Measurements from ENCODE around the gene PRKAR2B. TPM values are rescaled to one million over a fixed set of nuclear protein-coding genes. Genes with fewer than 3 reads are reported as not detected.
A peak's percentile ranks its signal among the peaks of the same experiment; 100 is the strongest.
"Not testable (repeated sequence)": the region's sequence is repeated elsewhere in the genome, so short reads cannot be mapped to it uniquely, and the experiment has no call there.

Gene PRKAR2B
- total RNA-seq, 1 experiment from 2014 or later, result 6.2 TPM

DNA sequence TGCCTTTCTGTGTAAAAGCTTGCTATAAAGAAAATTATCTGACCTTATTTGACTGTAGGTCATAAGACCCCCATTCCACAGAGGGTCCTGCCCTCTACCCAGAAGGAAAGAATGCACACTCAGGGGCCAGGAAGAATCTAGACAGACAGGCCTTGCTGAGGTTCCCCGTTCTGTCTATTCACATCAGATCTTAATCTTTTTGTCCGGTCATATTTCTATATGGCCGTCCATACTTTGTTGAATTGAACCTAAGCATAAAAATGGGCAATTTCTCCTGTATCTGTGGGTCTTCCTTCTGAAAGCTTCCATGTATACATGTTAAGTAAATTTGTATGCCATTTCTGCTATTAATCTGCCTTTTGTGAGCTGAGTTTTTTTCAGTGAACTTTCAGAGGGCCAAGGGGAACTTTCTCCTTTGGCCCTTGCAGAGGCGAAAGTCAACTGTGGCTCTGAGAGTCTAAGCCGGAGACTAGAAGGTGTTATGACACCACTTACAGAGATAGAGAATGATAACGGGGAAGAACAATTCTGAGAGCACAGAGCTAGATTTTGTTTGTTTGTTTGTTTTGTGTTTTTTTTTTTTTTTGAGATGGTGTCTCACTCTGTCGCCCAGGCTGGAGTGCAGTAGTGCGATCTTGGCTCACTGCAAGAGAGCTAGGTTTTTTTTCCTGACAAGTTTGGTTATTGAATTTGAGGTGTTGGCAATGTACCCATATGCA is 11.6 kb upstream of the PRKAR2B start:
- H3K36me3 ChIP-seq, result no peaks in the 10 kb centered on the region
- peaks cover 10% of the 10 kb centered on the region for H3K4me1 ChIP-seq (replicated peaks)
- H3K9me3 ChIP-seq (replicated peaks), result no peaks in the 10 kb centered on the region
- no peaks in the 10 kb centered on the region for H3K27me3 ChIP-seq (replicated peaks)
- no peak overlapping the region for H3K4me3 ChIP-seq
- no peak overlapping the region for H3K27ac ChIP-seq
- no peak for DNase-seq (ENCODE audit: low read depth in 1 of 2, low spot score in 2 of 2)

- Histone ChIP-seq H3K4me3 (no peak overlapping the region), H3K36me3 (no peaks in the 10 kb centered on the region), H3K4me1 (replicated peaks) (peaks cover 10% of the 10 kb centered on the region), H3K27me3 (replicated peaks) (no peaks in the 10 kb centered on the region), H3K9me3 (replicated peaks) (no peaks in the 10 kb centered on the region), H3K27ac (no peak overlapping the region)
- no peak for DNase-seq (ENCODE audit: low read depth in 1 of 2, low spot score in 2 of 2)
Observed at GRCh38 chr7:107034553-107034952, 10.0 kb upstream of the PRKAR2B start.

DNA sequence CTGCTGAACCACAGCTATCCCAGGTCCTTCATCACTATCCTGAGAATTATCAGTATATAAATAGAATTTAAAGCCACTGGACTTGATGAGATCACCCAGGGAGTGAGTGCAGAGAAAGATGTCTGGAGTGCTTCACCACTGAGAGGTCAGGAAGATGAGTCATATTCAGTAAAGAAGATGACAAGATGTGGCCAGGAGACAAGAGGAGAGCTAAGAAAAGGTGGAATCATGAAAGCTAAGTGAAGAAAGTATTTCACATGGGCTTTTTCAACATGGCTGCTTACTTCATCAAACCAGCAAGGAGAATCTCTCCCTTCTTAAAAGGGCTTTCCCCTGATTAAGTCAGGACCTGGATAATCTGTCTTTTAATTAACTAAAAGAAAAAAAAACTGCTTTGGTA is 9.1 kb upstream of the PRKAR2B start:
- no peak overlapping the region for H3K4me3 ChIP-seq
- H3K4me1 ChIP-seq (replicated peaks), result peaks cover 10% of the 10 kb centered on the region
- no peaks in the 10 kb centered on the region for H3K9me3 ChIP-seq (replicated peaks)
- no peaks in the 10 kb centered on the region for H3K36me3 ChIP-seq
- no peak overlapping the region for H3K27ac ChIP-seq
- H3K27me3 ChIP-seq (replicated peaks), result no peaks in the 10 kb centered on the region
- DNase-seq (ENCODE audit: low read depth in 1 of 2, low spot score in 2 of 2), result peak; percentile 39 to 50

GRCh38 chr7:107036535-107036934 is 8.0 kb upstream of the PRKAR2B start:
- DNase-seq (ENCODE audit: low read depth in 1 of 2, low spot score in 2 of 2), result no peak
- H3K27me3 ChIP-seq (replicated peaks), result no peaks in the 10 kb centered on the region
- no peak overlapping the region for H3K27ac ChIP-seq
- peaks cover 10% of the 10 kb centered on the region for H3K4me1 ChIP-seq (replicated peaks)
- no peaks in the 10 kb centered on the region for H3K36me3 ChIP-seq
- H3K9me3 ChIP-seq (replicated peaks), result no peaks in the 10 kb centered on the region
- H3K4me3 ChIP-seq, result no peak overlapping the region

DNA sequence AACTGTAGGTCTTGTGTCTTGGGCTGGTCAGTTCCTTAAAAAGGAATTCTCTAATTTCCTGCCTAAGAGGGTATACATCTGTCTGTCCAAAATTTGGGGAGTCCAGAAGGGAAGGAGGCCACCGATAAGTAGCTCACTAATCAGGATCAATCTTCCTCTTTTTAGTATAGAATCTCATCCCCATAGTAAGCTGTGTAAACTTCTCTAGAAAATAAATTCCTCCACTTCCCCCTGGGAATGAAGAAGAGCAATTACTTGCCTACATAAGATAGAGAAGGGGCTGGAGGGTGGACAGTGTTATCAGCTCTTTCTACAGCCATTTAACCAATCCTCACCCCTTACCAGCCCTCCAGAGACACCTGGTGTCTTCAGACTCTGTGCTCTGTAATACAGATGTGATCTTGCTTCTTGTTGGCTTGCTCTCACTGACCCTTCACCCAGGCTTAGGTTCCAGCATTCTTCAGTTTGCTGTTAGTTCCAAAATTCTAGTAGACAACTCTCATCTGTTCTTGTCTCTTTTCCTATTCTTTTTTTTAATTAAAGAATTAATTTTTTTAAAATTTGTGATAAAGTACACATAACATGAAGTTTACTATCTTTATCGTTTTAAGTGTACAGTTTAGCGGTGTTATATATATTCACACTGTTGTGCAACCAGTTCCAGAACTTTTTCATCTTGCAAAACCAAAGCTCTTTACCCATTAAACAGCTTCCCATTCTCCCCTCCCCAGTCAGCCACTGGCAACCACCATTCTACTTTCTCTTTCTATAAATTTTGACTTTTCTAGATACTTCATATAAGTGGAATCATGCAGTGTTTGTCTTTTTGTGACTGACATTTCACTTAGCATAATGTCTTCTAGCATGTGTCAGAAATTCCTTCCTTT is 6.5 kb upstream of the PRKAR2B start:
- H3K27ac ChIP-seq, result no peak overlapping the region
- H3K36me3 ChIP-seq, result no peaks in the 10 kb centered on the region
- no peak overlapping the region for H3K4me3 ChIP-seq
- H3K9me3 ChIP-seq (replicated peaks), result no peaks in the 10 kb centered on the region
- H3K27me3 ChIP-seq (replicated peaks), result no peaks in the 10 kb centered on the region
- H3K4me1 ChIP-seq (replicated peaks), result peaks cover 10% of the 10 kb centered on the region
- no peak for DNase-seq (ENCODE audit: low read depth in 1 of 2, low spot score in 2 of 2)

GRCh38 chr7:107039199-107039900 is 5.2 kb upstream of the PRKAR2B start:
- H3K4me3 ChIP-seq, result no peak overlapping the region
- DNase-seq (ENCODE audit: low read depth in 1 of 2, low spot score in 2 of 2), result no peak
- H3K4me1 ChIP-seq (replicated peaks), result peaks cover 15% of the 10 kb centered on the region
- H3K36me3 ChIP-seq, result no peaks in the 10 kb centered on the region
- no peaks in the 10 kb centered on the region for H3K27me3 ChIP-seq (replicated peaks)
- no peak overlapping the region for H3K27ac ChIP-seq
- no peaks in the 10 kb centered on the region for H3K9me3 ChIP-seq (replicated peaks)

DNA sequence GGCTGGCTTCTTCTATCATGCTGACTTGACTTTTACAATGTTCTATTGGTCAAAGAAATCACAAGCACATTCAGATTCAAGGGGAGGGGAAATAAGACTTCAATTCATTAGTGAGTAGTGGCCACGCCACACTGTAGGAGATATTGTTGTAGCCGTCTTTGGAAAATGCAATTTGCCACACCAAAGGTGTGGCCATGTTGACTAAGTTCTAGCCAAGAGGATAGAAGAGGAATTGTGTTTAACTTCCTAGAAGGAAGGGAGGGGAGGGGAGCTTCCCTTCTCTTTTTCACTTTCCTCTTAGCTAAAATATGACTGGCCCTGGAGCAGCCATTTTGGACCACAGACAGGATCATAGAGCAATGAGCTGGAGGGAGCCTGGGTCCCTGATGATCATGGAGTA is 3.4 kb upstream of the PRKAR2B start:
- H3K27me3 ChIP-seq (replicated peaks), result no peaks in the 10 kb centered on the region; the same call in 1 of the 2 replicates
- no peaks in the 10 kb centered on the region for H3K36me3 ChIP-seq
- no peaks in the 10 kb centered on the region for H3K9me3 ChIP-seq (replicated peaks)
- no peak overlapping the region for H3K4me3 ChIP-seq
- H3K27ac ChIP-seq, result no peak overlapping the region
- DNase-seq (ENCODE audit: low read depth in 1 of 2, low spot score in 2 of 2), result no peak
- peaks cover 15% of the 10 kb centered on the region for H3K4me1 ChIP-seq (replicated peaks)

DNA sequence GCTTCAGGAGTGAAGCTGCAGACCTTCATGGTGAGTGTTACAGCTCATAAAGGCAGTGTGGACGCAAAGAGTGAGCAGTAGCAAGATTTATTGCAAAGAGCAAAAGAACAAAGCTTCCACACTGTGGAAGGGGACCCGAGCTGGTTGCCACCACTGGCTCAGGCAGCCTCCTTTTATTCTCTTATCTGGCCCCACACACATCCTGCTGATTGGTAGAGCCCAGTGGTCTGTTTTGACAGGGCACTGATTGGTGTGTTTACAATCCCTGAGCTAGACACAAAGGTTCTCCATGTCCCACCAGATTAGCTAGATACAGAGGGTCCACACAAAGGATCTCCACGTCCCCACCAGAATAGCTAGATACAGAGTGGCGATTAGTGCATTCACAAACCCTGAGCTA is 2.7 kb upstream of the PRKAR2B start:
- H3K36me3 ChIP-seq; H3K27ac ChIP-seq; H3K4me3 ChIP-seq; H3K9me3 ChIP-seq (replicated peaks); H3K27me3 ChIP-seq (replicated peaks); DNase-seq (ENCODE audit: low read depth in 1 of 2, low spot score in 2 of 2): not testable (repeated sequence)
- peaks cover 19% of the 10 kb centered on the region for H3K4me1 ChIP-seq (replicated peaks)

- H3K4me3 ChIP-seq, result not testable (repeated sequence)
Observed at GRCh38 chr7:107042326-107042910, 2.1 kb upstream of the PRKAR2B start.

DNA sequence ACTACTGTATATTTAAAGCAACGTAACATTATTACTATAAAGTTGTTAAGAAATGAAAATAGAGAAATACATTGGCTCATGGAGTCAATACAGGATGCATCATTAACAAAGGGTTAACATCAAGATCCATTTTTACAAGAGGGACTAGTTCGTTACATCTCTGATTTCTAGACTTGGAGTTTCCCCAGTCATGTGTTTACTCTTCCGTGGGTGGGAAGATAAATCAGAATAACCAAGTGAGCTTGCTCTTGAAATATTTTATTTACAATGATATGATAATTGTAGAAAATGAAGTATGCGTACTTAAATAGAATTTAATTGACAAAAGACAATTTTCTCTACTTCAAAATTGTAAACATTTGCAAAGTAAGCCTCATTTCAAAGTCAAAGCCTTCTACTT is 1.0 kb upstream of the PRKAR2B start:
- no peak overlapping the region for H3K4me3 ChIP-seq
- H3K27ac ChIP-seq, result no peak overlapping the region
- DNase-seq (ENCODE audit: low read depth in 1 of 2, low spot score in 2 of 2), result no peak
- no peaks in the 10 kb centered on the region; the same call in 1 of the 2 replicates for H3K27me3 ChIP-seq (replicated peaks)
- H3K4me1 ChIP-seq (replicated peaks), result peaks cover 19% of the 10 kb centered on the region
- no peaks in the 10 kb centered on the region for H3K9me3 ChIP-seq (replicated peaks)
- no peaks in the 10 kb centered on the region for H3K36me3 ChIP-seq

More at GRCh38 chr7:107042326-107042910, 2.1 kb upstream of the PRKAR2B start:
- DNase-seq (ENCODE audit: low read depth in 1 of 2, low spot score in 2 of 2); H3K27ac ChIP-seq; H3K9me3 ChIP-seq (replicated peaks); H3K36me3 ChIP-seq; H3K27me3 ChIP-seq (replicated peaks): not testable (repeated sequence)
- H3K4me1 ChIP-seq (replicated peaks), result peaks cover 19% of the 10 kb centered on the region

- Histone ChIP-seq H3K27ac (no peak overlapping the region), H3K27me3 (replicated peaks) (no peaks in the 10 kb centered on the region; the same call in 1 of the 2 replicates), H3K9me3 (replicated peaks) (no peaks in the 10 kb centered on the region), H3K36me3 (no peaks in the 10 kb centered on the region), H3K4me3 (peak overlapping the region; percentile 57), H3K4me1 (replicated peaks) (peaks cover 19% of the 10 kb centered on the region)
- DNase-seq (ENCODE audit: low read depth in 1 of 2, low spot score in 2 of 2), result no peak
Observed at GRCh38 chr7:107043921-107044346, 571 bp upstream of the PRKAR2B start.

DNA sequence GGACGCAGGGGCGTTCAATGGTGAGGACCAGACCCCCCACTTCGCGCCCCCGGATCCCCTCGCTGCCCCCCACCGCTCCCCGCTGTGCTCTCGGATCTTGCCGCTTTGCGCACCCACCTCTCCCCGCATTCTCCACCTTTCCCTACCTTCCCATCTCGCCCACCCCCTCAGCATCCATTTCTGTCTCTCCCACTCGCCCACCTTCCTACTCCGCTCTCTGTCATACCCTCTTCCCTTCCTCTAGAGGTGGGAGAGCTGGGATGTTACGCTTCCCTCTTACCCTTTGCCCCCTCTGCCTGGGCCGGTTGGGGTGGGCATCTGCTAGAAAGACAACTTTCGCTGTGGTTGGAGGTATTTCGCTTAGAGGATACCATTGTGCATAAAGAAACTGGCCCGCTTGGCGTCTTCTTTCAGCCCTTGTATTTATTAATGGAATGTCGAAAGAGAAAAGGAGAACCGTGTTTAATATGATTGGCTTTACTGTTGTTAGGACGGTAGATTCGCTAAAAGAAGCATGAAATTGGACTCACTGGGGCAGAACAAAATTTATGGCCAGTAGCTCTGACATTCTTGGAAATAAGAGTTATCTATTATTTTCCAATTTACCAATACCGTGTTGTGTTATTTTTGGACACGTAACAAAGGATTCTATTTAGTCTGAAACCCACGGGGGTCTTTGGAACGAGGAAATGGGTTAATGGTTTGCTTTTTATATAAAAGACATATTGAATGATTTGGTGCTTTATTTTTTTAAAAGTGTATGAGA is 873 bp downstream of the PRKAR2B start:
- peak overlapping the region; percentile 57 for H3K4me3 ChIP-seq
- H3K27me3 ChIP-seq (replicated peaks), result no peaks in the 10 kb centered on the region; the same call in 1 of the 2 replicates
- peaks cover 19% of the 10 kb centered on the region for H3K4me1 ChIP-seq (replicated peaks)
- no peaks in the 10 kb centered on the region for H3K9me3 ChIP-seq (replicated peaks)
- DNase-seq (ENCODE audit: low read depth in 1 of 2, low spot score in 2 of 2), result no peak
- no peaks in the 10 kb centered on the region for H3K36me3 ChIP-seq
- no peak overlapping the region for H3K27ac ChIP-seq

GRCh38 chr7:107045980-107046379 is 1.5 kb downstream of the PRKAR2B start:
- Histone ChIP-seq H3K4me3 (no peak overlapping the region), H3K27ac (no peak overlapping the region), H3K27me3 (replicated peaks) (no peaks in the 10 kb centered on the region; the same call in 1 of the 2 replicates), H3K36me3 (no peaks in the 10 kb centered on the region), H3K4me1 (replicated peaks) (peaks cover 19% of the 10 kb centered on the region), H3K9me3 (replicated peaks) (no peaks in the 10 kb centered on the region)
- DNase-seq (ENCODE audit: low read depth in 1 of 2, low spot score in 2 of 2), result peak in 1 of 2 experiments; percentile 49
